Activated T-helper 9 cell treated with anti-CD3 and anti-CD28 coated beads, Interleukin-2, amount 50 U/mL, for 16 hours (primary cell): ENCODE data around the gene C9orf153.
A peak's percentile ranks its signal among the peaks of the same experiment; 100 is the strongest.
"Not testable (repeated sequence)": the region's sequence is repeated elsewhere in the genome, so short reads cannot be mapped to it uniquely, and the experiment has no call there.

Experiments
- DNase-seq: peaks from one replicate; pipeline ENCODE4 v3.0.0-alpha.2; 2020; ENCODE audit warnings: low read depth

The C9orf153 gene

DNA sequence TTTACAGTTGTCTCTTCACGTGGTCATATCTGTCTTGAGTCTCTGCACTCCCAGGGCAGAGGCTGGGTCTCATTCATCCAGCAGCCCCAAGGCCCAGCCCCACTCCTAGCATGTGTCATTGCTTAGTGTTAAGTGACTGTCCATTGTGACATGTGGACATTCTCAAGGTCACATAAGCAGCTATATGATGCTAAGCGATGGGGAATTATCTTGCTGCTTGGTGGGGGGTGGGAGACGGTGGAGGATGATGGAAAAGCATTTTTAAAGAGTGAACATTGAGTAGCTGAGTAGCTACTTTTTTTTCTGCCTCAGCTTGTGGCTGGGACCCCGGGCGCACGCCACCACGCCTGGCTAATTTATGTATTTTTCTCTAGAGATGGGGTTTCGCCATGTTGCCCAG, at the start of gene C9orf153:
C9orf153 (minus strand) TSS at position 101 of the 400 bp plus-strand sequence. CDS start 30,054 bp downstream, outside the sequence.
- DNase-seq = no peak

DNA sequence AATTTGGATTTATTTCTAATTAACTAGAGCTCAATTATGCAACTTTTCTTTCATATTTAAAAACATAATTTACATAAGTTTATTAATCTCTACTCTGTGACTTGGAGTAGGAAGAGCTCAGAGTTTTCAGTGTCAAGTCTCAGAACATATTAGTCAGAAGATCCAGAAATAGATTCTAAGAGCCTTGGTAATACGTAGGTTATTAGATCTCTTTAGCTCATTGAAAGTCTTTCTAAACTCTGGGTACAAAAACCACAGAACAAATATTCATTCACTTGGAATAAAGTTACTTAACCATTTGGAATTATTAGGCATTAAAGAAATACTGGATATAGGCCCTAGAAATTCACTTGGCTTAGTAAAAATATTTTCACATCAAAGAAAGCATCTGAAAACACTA, 49.2 kb upstream of the C9orf153 start:
- no peak for DNase-seq

DNA sequence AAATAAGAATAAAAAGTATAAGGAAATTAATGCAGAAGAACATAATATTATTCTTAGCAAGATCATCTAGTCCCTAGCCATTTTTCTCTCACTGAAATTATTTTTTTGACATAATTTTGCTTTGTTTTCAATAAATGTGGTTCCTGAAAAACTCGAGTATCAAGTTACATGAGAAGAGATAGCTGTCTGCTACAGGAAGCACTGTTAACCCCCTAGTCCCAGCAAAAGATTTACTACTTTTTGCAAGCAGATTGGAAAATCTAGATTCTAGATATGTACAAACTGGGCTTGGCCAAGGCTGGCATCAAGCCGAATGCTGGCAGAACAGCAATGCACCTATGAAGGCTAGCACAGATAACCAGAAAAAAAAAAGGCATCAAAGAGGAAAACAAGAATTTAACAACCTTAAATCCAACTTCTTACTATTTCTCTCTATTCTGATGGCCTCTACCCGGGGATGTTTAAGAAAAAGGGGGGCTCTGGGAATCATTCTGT, 44.8 kb upstream of the C9orf153 start:
- no peak for DNase-seq

DNA sequence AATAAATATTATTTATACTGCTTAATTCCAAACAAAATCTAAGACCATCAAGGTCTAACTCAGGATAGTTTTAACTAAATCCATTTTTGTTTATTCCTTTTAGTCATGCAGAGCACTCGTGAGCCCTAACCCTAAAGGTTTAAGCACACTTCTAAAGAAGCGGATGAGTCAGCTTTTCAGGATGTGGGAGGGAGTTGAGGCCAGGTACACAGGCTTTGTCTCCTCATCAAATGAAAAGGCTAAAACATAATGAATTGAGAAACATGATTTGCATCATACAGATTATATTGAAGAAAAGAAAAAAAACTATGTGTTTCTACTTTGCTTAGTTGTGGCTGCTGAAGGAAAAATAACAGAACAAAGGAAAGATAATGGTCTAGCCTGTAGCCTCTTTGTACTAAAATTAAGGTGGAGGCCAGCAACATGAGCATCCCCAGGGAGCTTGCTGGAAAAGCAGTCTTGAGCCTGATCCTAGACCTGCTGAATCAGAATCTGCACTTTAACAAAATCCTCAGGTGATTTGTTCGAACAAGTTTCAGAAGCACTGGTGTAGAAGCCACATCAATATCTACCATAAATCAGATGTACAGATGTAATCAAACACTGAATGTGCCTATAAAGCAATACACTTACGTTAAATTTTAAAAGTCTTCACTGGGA, 44.0 kb upstream of the C9orf153 start:
- DNase-seq = no peak

DNA sequence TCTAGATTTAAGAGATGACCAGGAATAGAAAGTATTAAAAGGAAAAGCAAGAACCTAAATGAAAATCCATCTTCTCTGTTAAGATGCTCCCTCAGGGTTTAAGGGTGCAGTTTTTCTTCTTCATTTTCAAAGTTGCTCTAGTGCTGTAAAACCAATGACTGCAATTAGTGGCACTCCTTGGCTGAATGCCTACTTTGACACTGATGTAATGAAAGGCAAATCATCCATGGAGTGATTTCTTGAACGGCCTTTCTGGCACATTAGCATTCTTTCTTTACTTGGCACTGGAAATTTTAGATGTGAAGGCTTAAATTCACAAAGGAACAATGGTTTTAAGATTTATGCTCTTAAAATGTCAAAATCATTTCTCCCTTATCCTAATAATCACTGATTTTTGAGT, 42.2 kb upstream of the C9orf153 start:
- no peak for DNase-seq

DNA sequence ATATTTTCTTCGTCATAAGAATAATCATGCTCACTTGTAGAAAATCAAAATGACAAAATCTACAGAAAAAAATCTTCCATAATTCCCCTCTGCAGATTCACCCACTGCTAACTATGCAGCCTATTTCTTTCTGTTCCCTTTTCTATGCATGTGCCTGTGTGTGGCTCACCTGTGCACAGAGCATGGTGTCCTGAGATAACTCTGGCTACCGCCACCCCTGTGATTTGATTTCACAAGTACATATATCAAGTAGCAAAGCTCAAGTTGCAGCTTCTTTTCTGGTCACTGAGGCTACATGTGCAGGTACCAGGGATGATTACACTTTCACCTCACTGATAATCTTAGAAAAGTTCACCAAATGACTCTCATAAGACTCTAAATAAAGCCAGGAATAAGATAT, 41.2 kb upstream of the C9orf153 start:
- no peak for DNase-seq

DNA sequence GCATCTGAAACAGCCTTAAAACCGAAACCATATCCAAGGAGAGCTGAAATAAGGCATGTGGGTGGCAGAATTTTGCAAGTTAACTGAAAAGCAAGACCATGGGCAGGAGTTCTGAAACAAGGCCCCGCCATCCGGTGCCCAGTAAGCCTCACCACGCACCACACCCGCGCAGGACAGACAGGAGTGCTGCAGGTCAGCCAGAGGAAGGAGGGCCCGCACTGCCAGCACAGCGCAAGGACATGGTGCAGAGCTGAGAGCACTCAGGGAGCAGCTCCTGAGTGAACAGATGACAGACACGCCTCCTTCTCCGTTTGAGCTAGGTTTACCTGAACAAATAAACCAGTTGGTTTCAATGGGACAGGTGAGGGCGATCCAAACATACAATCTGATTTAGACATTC, 39.4 kb upstream of the C9orf153 start:
- no peak for DNase-seq

DNA sequence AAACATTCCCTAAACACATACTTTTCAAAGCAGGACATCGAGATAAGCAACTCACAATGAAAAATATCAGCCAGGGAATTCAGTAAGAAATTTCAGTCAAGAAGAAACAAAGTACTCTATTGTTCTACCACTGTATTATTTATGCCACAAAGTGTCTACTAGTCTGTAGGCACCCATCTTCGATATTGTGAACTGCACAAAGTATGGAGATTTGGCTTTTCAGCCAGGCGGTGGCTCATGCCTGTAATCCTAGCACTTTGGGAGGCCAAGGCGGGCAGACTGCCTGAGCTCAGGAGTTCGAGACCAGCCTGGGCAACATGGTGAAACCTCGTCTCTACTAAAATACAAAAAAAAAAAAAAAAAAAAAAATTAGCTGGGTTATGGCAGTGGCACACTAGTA, 30.9 kb upstream of the C9orf153 start:
- not testable (repeated sequence) for DNase-seq

DNA sequence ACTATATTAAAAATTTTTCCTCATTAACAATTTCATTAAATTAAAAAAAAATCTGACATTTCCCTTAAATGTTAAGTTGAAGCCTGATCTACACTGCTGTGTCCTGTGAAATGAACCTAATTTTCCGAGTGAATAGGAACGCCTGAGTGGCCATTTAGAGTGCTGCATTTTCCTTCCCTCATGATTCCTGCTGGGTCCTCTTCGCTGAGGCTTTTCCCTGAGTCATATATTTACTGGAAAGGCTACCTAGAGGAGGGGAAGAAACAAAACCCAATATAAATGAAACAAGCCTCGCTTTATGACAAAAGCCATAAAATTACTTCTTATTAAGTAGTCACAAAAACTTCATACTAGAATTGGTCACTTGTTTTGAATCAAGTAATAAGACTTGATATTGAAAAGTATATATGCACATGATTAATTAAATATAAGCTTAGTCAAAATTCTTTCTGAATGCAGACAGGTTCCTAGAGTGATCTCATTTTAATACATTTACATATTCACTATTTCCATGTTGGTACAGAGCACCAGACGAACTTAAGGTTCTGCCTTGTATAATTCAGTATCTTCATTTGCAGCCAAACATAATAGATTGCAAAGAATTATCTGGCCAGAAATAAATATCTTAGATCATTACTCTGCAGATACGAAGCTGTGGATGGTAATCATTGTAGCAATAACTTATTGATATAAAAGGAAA, 29.2 kb upstream of the C9orf153 start:
- no peak for DNase-seq

DNA sequence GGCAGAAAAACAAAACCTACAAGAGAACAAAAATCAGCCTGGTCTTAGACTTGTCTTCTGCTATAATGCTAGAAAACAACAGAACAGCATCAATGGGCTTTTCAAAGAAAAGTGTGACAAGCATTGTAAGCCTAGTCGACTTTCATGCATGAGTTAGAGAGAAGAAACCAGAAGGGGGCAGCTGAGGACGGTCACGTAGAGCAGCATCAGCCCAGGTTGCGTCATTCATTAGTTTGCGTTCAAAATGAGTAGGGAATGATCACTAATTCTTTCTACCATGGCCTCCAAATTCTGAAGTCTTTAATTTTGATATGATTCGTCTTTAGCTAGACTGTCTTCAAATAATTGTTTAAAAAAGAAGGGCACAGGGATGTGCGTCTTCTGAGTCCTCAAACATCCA, 27.6 kb upstream of the C9orf153 start:
- DNase-seq = no peak

DNA sequence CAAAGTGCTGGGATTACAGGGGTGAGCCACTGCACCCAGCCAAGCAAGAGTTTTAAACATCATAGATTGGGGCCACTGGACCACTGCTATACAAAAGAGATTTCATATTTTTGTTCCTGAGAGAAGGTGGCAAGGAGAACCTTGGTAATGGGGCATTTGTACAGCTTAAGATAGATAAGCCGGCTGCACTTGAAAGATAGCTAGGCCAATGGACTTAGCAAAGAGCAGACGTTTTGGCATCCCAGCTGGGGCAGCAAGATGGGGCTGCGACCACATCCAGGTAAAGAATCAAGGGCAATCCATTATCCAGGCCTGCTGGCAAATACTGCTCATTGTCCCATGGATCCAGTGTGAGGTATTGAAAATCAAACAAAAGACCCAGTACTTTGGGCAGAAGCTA, 26.8 kb upstream of the C9orf153 start:
- DNase-seq = no peak

DNA sequence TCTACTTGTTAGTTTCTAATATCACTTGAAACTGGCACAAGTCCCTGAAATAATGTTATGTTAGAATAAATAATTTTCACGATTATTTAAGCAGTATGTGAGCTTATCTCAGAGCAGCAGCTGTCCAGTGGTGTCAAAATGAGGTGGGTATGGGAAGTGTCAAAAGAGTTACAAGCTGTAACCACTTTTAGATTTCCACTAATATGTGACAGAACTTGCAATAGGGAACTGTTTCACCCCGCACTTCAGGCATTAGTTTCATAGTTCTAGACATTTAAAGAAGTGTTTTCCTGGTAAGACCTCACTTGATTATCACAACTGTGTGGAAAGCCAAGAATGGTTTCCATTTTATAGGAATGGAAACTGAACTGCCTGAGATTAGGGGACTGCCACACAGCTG, 25.8 kb upstream of the C9orf153 start:
- DNase-seq = no peak

DNA sequence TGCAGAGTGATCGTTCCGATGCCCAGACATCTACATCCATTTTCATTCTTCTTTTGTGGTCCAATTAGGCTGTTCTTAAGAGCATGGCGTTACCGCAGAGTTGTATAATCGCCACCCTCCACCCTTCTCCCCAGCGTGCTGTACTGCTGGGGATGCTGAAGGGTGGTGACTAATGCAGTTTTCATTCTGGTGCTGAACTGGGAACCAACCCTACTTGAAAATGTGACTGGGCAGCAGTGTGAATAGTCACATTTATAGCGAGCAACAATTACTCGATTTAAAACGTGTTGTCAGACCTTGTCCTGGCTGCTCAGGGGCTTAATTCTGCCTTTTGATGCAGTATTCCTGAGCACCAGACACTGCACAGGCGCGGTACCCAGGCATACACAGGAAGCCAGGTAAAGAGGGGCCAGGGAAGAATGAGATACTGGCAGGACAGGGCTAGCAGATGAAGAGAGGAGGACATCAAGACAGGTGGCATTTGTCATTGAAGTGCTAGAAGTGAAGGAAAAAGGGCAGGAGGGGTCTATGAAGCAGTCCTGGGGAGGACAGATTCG, 23.6 kb upstream of the C9orf153 start:
- no peak for DNase-seq

DNA sequence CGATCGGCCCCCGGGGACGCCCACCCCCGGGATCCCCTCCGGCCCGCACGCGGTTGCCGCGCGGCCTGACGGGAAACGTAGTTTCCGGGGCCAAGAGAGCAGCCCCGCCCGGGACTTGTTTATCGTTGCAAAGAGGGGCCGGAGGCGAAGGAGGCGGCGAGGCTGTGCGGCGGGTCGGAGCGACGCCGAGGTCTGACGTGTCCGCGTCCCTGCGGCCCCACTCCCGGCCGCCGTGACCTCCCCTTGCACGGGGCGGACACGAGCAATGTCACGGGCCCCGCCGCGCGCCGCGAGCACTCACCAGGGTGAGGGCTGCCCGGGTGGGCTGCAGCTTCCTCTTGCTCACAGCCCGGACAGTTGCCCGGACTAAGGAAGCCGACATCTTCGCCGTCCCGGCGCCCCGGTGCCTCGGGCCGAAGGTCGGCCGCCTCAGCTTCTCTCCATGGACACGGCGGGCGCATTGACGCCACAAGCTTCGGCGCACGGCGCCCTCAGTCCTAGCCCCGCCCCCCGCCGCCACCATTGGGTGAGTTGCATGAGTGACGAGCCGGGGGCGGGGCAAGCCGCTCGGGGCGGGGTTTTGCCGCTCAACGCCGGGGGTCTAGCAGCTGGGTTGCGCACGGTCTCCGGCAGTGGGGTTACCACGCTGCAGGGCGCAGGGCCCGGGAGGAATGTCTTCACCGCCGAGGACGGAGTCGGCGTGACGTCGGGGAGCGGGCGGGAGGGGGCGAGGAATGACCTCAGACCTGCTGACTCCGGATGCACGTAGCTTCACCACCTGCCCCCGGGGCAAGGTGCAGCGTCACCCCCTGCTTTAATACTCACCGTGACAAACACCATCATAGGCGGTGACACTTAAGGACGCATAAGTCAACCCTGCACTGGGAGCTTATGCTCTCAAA, 22.9 kb upstream of the C9orf153 start, which contains the start of gene ISCA1:
ISCA1 (minus strand) TSS at position 462 of the 902 bp plus-strand sequence; CDS start at position 382, 80 bp downstream.
- DNase-seq = peak; percentile 98

DNA sequence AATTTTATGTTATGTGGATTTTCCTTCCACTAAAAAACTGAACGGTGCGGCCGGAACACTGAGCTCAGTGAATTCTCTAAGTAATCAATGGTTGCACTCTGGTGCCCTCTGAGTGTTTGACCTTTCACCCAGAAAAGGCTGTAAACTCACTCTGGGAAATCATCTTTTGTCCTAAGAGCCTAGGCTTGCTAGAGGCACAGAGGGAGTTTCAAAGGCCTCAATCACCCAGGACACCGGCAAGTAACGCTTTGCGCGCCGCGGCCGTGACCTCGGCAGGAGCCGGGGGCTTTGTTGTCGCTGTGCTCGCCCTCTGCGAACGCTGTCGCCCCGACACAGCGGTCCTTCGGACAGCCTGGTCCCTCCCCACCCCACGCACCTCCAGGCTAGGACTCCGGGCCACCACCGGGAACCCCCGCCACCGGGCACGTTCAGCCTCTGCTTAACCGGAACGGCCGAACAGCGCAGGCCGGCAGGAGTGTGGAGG, 22.2 kb upstream of the C9orf153 start:
- DNase-seq = no peak

DNA sequence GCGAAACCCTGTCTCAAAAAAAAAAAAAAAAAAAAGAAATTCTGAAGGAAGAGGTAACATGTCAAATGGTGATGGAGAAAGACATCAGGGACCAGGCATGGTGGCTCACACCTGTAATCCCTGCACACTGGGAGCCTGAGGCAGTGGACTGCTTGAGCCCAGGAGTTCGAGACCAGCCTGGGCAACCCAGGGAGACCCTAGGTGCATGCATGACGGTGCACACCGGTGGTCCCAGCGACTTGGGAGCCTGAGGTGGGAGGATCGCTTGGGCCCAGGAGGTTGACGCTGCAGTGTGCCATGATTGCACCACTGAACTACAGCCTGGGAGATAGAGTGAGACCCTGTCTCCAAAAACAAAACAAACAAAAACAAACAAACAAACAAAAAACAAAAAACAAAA, 21.1 kb upstream of the C9orf153 start:
- DNase-seq = no peak

DNA sequence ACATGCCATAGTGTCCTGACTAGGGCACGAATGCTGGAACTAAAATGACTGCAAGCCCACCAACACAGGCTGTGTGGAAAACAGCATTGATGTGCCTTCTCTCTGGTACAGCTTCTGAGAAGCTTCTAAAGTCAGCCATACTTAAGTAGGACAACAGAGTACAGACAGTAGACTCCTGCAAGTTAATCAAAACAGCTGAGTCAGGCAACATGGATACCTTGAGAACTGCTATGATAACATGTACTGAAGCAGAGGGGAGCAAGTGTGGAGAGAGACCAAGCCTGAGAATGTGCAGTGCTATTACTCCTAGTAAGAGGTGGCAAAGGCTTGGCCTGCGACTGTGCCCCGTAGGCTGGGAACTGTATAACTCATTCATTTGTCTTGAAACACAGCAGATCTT, 20.4 kb upstream of the C9orf153 start:
- no peak for DNase-seq

DNA sequence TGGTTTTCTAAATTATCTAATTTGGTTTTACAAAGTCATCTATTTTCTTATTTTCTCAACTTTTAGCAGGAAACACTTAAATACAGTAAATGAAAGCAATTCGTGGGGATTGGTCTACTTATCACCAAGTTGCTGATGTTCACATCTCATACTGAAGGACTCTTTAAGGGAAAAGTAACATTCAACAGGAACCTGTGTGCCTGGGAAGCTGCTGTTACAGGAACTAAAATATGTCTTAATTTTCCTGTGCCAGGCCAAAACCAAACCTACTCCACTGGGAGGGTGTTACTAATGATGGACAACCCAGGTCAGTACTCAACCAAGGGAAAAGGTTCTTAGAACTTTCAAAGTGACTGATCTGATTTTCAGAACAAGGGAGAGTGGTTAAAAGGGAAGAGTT, 17.6 kb upstream of the C9orf153 start:
- no peak for DNase-seq

DNA sequence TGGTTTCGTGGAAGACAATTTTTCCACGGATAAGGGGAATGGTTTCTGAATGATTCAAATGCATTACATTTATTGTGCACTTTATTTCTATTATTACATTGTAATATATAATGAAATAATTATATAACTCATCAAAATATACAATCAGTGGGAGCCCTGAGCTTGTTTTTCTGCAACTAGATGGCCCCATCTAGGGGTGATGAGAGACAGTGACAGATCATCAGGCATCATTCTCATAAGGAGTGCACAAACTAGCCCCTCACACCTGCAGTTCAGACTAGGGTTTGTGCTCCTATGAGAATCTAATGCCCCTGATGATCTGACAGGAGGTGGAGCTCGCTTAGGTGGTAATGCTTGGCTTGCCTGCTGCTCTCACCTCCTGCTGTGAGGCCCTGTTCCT, 16.5 kb upstream of the C9orf153 start:
- DNase-seq = no peak

DNA sequence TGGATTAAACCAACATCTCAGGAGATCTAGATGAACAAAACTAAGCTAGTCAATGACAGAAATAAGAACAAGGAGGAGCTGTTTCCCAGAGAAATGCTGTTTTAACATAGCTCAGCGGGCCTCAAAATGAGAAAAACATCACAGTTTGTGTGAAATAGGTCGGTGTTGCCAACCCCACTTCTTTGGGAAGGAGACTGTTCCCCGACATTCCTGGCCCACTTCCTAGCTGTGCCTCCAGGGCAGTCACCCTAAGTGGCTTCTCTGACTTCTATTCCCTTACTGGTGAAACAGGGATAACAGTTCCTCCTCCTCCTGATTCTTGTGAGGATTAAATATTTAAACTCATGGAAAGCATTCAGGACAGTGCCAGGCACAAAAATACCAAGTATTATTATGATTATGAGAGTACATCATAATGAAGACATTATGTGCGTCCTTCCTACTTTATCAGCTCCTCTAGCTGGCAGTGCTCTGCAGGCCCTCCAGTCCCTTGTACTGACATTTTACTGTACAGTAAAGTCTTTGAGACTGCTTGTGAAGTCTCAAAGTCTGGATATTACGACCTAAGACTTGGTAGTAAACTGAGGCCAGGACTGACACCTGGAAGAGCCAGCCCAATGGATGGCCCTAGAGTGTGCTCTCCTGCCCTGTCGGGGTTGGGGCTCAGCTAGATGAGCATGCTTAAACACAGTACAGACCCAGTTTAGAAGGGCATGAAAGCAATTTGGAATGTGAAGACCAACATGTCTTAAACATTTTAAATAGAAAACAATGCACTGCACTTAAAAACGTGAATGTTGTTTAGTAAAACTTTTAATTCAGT, 15.6 kb upstream of the C9orf153 start:
- no peak for DNase-seq

DNA sequence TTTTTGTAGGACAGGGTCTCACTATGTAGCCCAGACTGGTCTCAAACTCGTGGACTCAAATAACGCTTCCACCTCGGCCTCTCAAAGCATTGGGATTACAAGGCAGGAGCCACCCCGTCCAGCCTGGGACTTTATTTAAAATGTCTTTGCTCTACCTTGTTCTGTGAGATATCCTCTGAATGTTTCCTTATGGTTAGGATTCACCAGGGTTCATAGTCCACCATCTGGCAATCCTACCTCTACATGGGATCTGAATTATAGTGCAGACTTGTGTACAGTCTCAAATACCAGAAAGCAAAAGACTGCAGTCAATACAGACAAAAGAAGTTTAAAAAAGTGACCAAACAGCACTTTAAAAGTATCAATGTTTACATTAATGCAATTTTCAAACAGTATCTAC, 12.8 kb upstream of the C9orf153 start:
- no peak for DNase-seq
